ENCODE results near the gene CCDC8.
"Not testable (repeated sequence)": the region's sequence is repeated elsewhere in the genome, so short reads cannot be mapped to it uniquely, and the experiment has no call there.

Gene CCDC8

DNA sequence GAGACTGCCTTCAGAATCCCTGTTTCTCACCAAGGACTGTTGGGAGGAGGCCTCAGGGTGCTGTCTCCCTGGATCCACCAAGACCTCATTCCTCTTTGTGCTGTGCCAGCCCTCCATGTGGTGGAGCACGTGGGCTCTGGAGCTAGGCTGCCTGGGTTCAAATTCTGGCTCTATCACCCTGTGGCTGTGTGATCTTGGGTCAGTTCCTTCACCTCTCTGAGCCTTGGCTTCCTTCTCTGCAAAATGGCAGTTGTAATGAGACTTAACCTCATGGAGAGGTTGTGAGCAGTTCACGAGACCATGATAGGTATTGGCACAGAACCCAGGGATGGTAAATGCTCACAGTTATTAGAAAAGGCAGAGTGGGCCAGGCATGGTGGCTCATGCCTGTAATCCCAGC lies 9.0 kb upstream of the CCDC8 start:
- TF ChIP-seq CTCF (IDR thresholded peaks at IDR 0.05; ENCODE audit: control insufficient read depth, insufficient read depth, low read depth, low read length, missing control alignments) = no peak
- no peak overlapping the region for H3K4me3 ChIP-seq (ENCODE audit: control insufficient read depth, low read depth, low read length)
- no peak for DNase-seq (ENCODE audit: low read depth)

DNA sequence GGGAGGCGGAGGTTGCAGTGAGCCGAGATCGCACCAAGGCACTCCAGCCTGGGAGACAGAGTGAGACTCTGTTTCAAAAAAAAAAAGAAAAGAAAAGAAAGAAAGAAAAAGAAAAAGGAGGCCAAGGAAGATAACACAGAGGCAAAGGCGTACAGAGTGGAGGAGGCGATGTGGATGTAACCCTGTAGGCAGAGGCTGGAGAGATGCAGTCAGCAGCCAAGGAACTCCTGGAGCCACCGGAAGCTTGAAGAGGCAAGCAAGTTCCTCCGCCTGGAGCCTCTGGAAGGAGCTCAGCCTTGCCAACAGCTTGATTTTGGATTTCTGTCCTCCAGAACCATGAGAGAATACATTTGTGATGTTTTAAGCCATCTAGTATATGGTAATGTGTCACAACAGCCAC lies 6.7 kb upstream of the CCDC8 start:
- H3K4me3 ChIP-seq (ENCODE audit: control insufficient read depth, low read depth, low read length) = no peak overlapping the region
- no peak for TF ChIP-seq CTCF (IDR thresholded peaks at IDR 0.05; ENCODE audit: control insufficient read depth, insufficient read depth, low read depth, low read length, missing control alignments)
- DNase-seq (ENCODE audit: low read depth) = no peak

GRCh38 chr19:46415804-46416709 lies 2.7 kb upstream of the CCDC8 start:
- DNase-seq (ENCODE audit: low read depth) = not testable (repeated sequence)
- H3K4me3 ChIP-seq (ENCODE audit: control insufficient read depth, low read depth, low read length) = peak overlapping the region; percentile 53

- DNase-seq (ENCODE audit: low read depth); H3K4me3 ChIP-seq (ENCODE audit: control insufficient read depth, low read depth, low read length): not testable (repeated sequence)
Measured at GRCh38 chr19:46414899-46415298, 1.5 kb upstream of the CCDC8 start.

- peak overlapping the region; percentile 50 for H3K4me3 ChIP-seq (ENCODE audit: control insufficient read depth, low read depth, low read length)
- no peak for TF ChIP-seq CTCF (IDR thresholded peaks at IDR 0.05; ENCODE audit: control insufficient read depth, insufficient read depth, low read depth, low read length, missing control alignments)
- no peak for DNase-seq (ENCODE audit: low read depth)
Measured at GRCh38 chr19:46412650-46413261, 608 bp downstream of the CCDC8 start.

DNA sequence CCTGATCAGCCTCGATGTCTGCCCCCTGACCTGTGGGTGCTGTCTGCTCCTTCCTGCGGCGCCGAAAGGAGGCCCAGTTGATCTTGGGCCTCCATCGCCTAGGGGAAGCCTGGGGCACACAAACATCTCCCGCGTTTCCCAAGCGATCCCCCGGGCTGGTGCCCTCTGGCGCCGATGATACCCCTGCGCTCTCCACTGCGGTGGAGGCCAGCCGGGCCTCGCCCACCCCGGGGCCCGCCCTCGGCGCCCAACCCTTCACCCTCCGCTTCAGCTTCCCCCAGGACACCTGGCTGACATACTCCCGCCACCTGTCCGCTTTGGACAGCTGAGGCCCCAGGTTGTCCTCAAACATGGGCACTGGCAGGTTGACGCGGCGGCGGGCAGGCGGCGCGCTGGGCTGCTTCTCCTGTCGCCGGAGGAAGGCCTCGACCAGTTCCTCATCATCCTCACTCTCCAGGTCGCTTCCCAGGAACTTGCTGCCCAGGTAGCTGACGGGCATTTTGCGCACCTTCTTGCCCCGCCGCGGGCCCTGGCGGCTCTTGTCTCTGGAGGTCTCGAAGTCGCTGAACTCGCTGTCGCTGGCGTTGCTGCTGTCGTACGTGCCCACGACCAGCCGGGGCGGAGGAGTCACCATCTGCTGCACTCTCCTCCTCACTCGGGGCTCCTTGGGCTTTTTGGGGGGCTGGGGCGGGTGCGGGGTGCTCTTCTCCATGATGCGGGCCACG lies 1.3 kb downstream of the CCDC8 start:
- DNase-seq (ENCODE audit: low read depth) = no peak
- H3K4me3 ChIP-seq (ENCODE audit: control insufficient read depth, low read depth, low read length) = peak overlapping the region; percentile 50
- TF ChIP-seq CTCF (IDR thresholded peaks at IDR 0.05; ENCODE audit: control insufficient read depth, insufficient read depth, low read depth, low read length, missing control alignments) = no peak

GRCh38 chr19:46411088-46411924 lies 2.1 kb downstream of the CCDC8 start:
- DNase-seq (ENCODE audit: low read depth) = no peak
- no peak for TF ChIP-seq CTCF (IDR thresholded peaks at IDR 0.05; ENCODE audit: control insufficient read depth, insufficient read depth, low read depth, low read length, missing control alignments)
- peak overlapping the region; percentile 50 for H3K4me3 ChIP-seq (ENCODE audit: control insufficient read depth, low read depth, low read length)
